Right lobe of liver (tissue), 6 donors: Measurements from ENCODE around the gene C1orf52. TPM values are rescaled to one million over a fixed set of nuclear protein-coding genes. Genes with fewer than 3 reads are reported as not detected.

Experiments
- ATAC-seq, 4 donors: fragments of 200-7000 bp; cut with Tn5 transposase; one replicate each; pipeline ENCODE4 v1.9.1; 2020; ENCODE audit warnings: mild to moderate bottlenecking in 4 of 4, moderate library complexity in 4 of 4
- DNase-seq, 3 donors: peaks; one replicate each; pipeline ENCODE4 v3.0.0-alpha.2; 2020
- H3K27ac ChIP-seq, 3 donors: fragments of 200-600 bp; one replicate each; pipeline ENCODE4 v1.8.0; 2022
- H3K27me3 ChIP-seq, 2 donors: fragments of 200-600 bp; one replicate each; pipeline ENCODE4 v1.8.0; 2022
- H3K36me3 ChIP-seq, 4 donors: fragments of 200-600 bp; sonication (generic) in 1 of 4; one replicate each; pipeline versions ENCODE4 v1.5.1 to v1.8.0; 2017 to 2022; ENCODE audit warnings: control low read depth in 1 of 4
- H3K4me1 ChIP-seq, 4 donors: fragments of 200-600 bp; sonication (generic) in 1 of 4; one replicate each; pipeline versions ENCODE4 v1.5.1 to v1.8.0; 2017 to 2022; ENCODE audit warnings: control low read depth in 1 of 4
- H3K4me3 ChIP-seq, 3 donors: fragments of 200-600 bp; one replicate each; pipeline ENCODE4 v1.8.0; 2022
- H3K9me3 ChIP-seq, 4 donors: fragments of 200-600 bp; sonication (generic) in 1 of 4; one replicate each; pipeline versions ENCODE4 v1.5.1 to v1.8.0; 2017 to 2022; ENCODE audit warnings: control low read depth in 1 of 4
- POLR2A ChIP-seq: fragments of 450-650 bp; IDR thresholded peaks from one replicate; pipeline ENCODE4 v1.6.1; 2017; ENCODE audit warnings: antibody characterized with exemption, mild to moderate bottlenecking
- WGBS: methylation state at CpG from one replicate; pipeline ENCODE4 v1.1.6; 2018; ENCODE audit warnings: low coverage, low lambda C conversion rate; ENCODE audit not compliant: insufficient coverage; ENCODE audit errors: missing lambda C conversion rate; 5-methylcytosine and 5-hydroxymethylcytosine counted together
- intact Hi-C, 2 donors: fragments of 100-400 bp; cut with DNase I; formaldehyde crosslinking; loops; one replicate each; pipeline versions ENCODE4 v1.11.2 to v1.14.1; 2022
- total RNA-seq, 6 experiments: library from RNA; depleted of rRNA in 2 of 6; stranded (reverse); fragments of >200 nt in 2 of 6; fragmentation: NEBNext Ultra II Directional in 3 of 6; extraction: Animal tissue kit (Norgen Biotek cat#: 25700) in 3 of 6; gene quantifications; one replicate each; pipeline versions ENCODE4 v1.1.0 to v1.2.4, GENCODE V29; 2016 to 2023
- TF ChIP-seq, protein P1 (sequence below), 4 donors: fragments of 200-600 bp in 3 of 4; fragments of 450-650 bp in 1 of 4; IDR thresholded peaks; one replicate each; pipeline versions ENCODE4 v1.5.1 to v1.8.0; 2016 to 2022; ENCODE audit warnings: antibody characterized with exemption in 4 of 4, mild to moderate bottlenecking in 2 of 4
- donor health status: DM: no; HTN: yes; CAD: no.
- donor health status: DM: no; HTN: no; CAD: no.
- donor health status: DM: no; HTN: no; CAD: no.
- donor health status: DM: no; HTN: yes; CAD: no.
- donor health status: DM: no; HTN: yes; CAD: no.

C1orf52 gene
- total RNA-seq, 6 experiments from 2014 or later, result 4.7 to 8.0 (median 6.7) TPM

DNA sequence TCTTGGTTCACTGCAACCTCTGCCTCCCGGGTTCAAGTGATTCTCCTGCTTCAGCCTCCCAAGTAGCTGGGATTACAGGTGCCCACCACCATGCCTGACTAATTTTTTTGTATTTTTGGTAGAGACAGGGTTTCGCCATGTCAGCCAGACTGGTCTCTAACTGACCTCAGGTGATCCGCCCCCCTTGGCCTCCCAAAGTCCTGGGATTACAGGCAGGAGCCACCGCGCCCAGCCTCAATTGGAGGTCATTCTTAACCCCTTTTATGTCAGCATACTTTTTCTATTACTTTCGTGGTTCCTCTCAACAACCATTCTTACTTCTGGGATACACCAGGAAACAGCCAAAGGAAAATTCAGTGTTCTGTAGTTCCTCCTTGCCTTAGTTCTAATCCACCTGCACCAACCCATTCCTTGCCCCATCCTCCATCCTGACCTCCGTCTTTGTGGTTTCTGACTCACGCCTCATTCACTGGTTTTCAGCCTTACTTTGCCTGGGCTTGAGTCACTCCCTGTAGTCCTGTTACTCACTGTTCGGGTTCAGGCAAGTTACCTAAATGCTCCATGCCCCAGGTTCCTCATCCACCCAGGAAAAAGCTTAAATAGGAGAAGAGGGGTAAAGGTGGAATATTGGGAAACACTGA, 29.9 kb upstream of the C1orf52 start:
- no peak overlapping the region for H3K4me3 ChIP-seq
- 68% methylated on average over 6 of the region's 9 CpGs for WGBS
- no peak overlapping the region for H3K27ac ChIP-seq
- no peaks in the 10 kb centered on the region for H3K36me3 ChIP-seq
- TF ChIP-seq POLR2A, result no peak
- TF ChIP-seq, protein P1, sequence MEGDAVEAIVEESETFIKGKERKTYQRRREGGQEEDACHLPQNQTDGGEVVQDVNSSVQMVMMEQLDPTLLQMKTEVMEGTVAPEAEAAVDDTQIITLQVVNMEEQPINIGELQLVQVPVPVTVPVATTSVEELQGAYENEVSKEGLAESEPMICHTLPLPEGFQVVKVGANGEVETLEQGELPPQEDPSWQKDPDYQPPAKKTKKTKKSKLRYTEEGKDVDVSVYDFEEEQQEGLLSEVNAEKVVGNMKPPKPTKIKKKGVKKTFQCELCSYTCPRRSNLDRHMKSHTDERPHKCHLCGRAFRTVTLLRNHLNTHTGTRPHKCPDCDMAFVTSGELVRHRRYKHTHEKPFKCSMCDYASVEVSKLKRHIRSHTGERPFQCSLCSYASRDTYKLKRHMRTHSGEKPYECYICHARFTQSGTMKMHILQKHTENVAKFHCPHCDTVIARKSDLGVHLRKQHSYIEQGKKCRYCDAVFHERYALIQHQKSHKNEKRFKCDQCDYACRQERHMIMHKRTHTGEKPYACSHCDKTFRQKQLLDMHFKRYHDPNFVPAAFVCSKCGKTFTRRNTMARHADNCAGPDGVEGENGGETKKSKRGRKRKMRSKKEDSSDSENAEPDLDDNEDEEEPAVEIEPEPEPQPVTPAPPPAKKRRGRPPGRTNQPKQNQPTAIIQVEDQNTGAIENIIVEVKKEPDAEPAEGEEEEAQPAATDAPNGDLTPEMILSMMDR (IDR thresholded peaks at IDR 0.05), result no peak
- no peaks in the 10 kb centered on the region for H3K9me3 ChIP-seq
- no peak for ATAC-seq
- no peaks in the 10 kb centered on the region for H3K4me1 ChIP-seq
- DNase-seq, result no peak
- no peaks in the 10 kb centered on the region for H3K27me3 ChIP-seq
- intact Hi-C loops, result no loop called here

DNA sequence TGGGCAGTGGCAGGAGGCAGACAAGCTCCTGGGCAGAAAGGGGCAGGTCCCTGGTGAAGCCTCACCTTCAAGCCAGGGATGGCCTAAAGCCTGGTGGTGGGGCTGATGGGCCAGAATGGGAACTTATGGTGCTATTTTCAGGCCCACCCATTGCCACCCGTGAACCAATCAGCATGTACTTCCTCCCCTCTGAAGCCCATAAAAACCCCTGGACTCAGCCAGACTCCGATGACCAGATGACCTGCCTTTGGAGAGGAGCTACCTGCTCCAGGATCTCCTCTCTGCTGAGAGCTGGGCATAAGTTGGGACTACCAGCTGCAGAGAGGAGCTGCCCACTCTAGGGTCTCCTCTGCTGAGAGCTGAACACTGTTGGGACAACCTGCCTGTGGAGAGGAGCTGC, 24.7 kb upstream of the C1orf52 start:
- TF ChIP-seq, protein P1 (IDR thresholded peaks at IDR 0.05), result no peak
- no peak for TF ChIP-seq POLR2A
- no peak for ATAC-seq
- no CpG with 5 or more reads among the region's 2 CpGs for WGBS

DNA sequence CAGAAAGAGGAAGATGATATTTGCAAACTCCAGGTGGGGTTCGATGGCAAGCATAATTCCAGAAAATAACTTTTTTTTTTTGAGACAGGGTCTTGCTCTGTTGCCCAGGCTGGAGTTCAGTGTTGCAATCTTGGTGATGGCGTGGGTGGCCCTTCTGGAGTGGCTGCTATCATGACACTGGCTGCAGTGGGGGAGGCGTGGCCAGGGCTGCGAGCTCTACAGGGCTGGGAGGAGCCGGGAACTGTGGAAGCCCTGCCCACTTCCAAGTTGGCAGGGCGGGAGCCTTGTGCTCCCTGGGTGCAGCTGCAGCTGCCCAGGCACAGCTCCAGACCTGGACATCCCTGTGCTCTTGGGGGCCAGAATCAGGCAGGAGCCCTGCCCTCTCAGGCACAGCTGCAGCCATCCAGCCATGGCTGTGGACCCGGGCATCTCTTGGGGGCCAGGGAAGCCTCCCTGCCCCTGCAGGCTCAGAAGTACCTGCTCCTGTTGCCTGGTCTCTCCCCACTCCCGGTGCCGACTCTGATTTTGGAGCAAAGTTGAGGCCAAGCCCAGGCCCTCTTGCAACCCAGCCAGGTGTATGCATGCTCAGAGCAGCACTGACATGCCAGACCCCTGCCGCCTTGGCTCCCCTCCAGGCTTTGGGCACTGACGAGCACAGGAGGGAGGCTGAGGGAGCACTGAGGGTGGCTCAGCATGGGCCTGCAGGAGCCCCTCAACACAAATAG, 24.2 kb upstream of the C1orf52 start:
- 60% methylated on average over 2 of the region's 11 CpGs for WGBS
- DNase-seq (no peak), ATAC-seq (peak; percentile 41 to 54 (median 49))
- Histone ChIP-seq H3K4me1 (no peaks in the 10 kb centered on the region), H3K36me3 (no peaks in the 10 kb centered on the region), H3K9me3 (no peaks in the 10 kb centered on the region), H3K4me3 (no peak overlapping the region), H3K27me3 (no peaks in the 10 kb centered on the region), H3K27ac (no peak overlapping the region)
- TF ChIP-seq POLR2A, result no peak
- TF ChIP-seq, protein P1 (IDR thresholded peaks at IDR 0.05), result no peak
- intact Hi-C loops, result no loop called here

More for the DNA sequence above, 24.7 kb upstream of the C1orf52 start:
- Histone ChIP-seq H3K9me3 (no peaks in the 10 kb centered on the region), H3K36me3 (no peaks in the 10 kb centered on the region), H3K4me3 (no peak overlapping the region), H3K27me3 (no peaks in the 10 kb centered on the region), H3K4me1 (no peaks in the 10 kb centered on the region), H3K27ac (no peak overlapping the region)
- intact Hi-C loops, result no loop called here
- DNase-seq, result no peak

DNA sequence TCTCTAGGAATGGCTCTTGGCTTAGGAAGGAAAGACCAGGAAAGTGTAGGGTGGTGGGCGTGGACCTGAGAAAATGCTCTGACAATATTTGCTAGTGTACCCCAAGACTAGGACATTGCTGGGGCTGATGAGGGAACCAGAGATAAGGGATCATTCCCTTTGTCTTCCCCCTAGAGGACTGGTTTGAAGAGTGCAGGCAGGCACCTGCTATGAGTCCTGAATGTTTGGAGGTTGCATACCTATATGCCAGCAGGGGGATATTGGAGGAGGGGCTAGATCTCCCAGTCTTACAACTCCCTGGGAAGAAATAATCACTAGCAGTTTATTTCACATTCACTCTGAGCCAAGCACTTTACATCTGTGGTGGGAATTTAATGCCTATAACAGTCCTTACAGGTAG, 23.0 kb upstream of the C1orf52 start:
- Histone ChIP-seq H3K9me3 (no peaks in the 10 kb centered on the region), H3K4me3 (no peak overlapping the region), H3K27ac (no peak overlapping the region), H3K36me3 (no peaks in the 10 kb centered on the region), H3K27me3 (no peaks in the 10 kb centered on the region), H3K4me1 (peaks cover 0 to 2% (median 0%) of the 10 kb centered on the region in 4 donors)
- ATAC-seq (no peak), DNase-seq (no peak)
- TF ChIP-seq, protein P1 (IDR thresholded peaks at IDR 0.05), result no peak
- TF ChIP-seq POLR2A, result no peak
- intact Hi-C loops, result no loop called here
- WGBS, result no CpG with 5 or more reads among the region's 1 CpG
